LNCaP clone FGC (cell line): ENCODE results near the gene CNOT4.
A peak's percentile ranks its signal among the peaks of the same experiment; 100 is the strongest.

Experiments
- DNase-seq: peaks from one replicate; pipeline ENCODE4 v3.0.0-alpha.2; 2011; ENCODE audit warnings: low read depth
- H3K4me3 ChIP-seq: 2 replicates; pipeline ENCODE4 v1.5.1; 2011; ENCODE audit warnings: mild to moderate bottlenecking, low read depth, low read length, control low read depth
- CTCF ChIP-seq: IDR thresholded peaks from 2 replicates; pipeline ENCODE4 v1.5.1; 2012; ENCODE audit warnings: mild to moderate bottlenecking; ENCODE audit not compliant: control insufficient read depth, insufficient read depth; ENCODE audit errors: extremely low read depth

Gene CNOT4

GRCh38 chr7:135407884-135408283 lies 102.0 kb downstream of the CNOT4 start:
- DNase-seq, result peak; percentile 67
- TF ChIP-seq CTCF, result no peak
- no peak overlapping the region for H3K4me3 ChIP-seq

- H3K4me3 ChIP-seq, result no peak overlapping the region
- DNase-seq, result no peak
- TF ChIP-seq CTCF, result no peak
Measured at GRCh38 chr7:135406918-135407317, 103.0 kb downstream of the CNOT4 start.

- TF ChIP-seq CTCF, result no peak
- DNase-seq, result no peak
- H3K4me3 ChIP-seq, result no peak overlapping the region
Measured at GRCh38 chr7:135405969-135406368, 103.9 kb downstream of the CNOT4 start.

- no peak overlapping the region for H3K4me3 ChIP-seq
- TF ChIP-seq CTCF, result no peak
- no peak for DNase-seq
Measured at GRCh38 chr7:135403302-135403701, 106.6 kb downstream of the CNOT4 start.

- H3K4me3 ChIP-seq, result no peak overlapping the region
- no peak for DNase-seq
- no peak for TF ChIP-seq CTCF
Measured at GRCh38 chr7:135397689-135398088, 112.2 kb downstream of the CNOT4 start.

- H3K4me3 ChIP-seq, result no peak overlapping the region
- TF ChIP-seq CTCF, result no peak
- DNase-seq, result no peak
Measured at GRCh38 chr7:135392701-135393100, 117.2 kb downstream of the CNOT4 start.

GRCh38 chr7:135391514-135391913 lies 118.4 kb downstream of the CNOT4 start:
- H3K4me3 ChIP-seq, result no peak overlapping the region
- no peak for DNase-seq
- TF ChIP-seq CTCF, result no peak
